ENCODE results near the gene SPON1.

DNA sequence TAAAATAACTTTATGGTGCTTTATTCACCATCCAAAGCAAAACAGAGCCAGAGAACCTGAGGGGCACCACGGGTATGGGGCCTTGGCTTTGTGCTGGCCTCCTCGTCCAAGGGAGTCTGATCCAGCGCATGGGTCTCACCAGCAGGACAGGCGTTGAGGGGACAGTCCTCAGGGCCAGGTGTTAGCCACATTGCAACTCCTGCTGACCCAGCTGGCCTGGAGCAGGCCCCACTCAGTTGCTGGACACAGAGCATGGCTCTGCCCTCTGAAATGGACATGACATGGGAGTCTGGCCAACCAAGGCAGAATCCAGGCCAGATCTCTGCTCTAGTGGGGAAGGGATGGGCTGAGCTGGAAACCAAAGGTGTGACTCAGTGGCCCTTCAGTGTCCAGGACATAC is 280.2 kb downstream of the SPON1 start:
- no peak for TF ChIP-seq POLR2AphosphoS5 (IDR thresholded peaks at IDR 0.05; ENCODE audit: low read depth, low read length)
- TF ChIP-seq GABPA (IDR thresholded peaks at IDR 0.05; ENCODE audit: borderline replicate concordance, insufficient read depth, low read length) = no peak
- no peak for TF ChIP-seq E2F6 (IDR thresholded peaks at IDR 0.05)
- TF ChIP-seq, protein P1, sequence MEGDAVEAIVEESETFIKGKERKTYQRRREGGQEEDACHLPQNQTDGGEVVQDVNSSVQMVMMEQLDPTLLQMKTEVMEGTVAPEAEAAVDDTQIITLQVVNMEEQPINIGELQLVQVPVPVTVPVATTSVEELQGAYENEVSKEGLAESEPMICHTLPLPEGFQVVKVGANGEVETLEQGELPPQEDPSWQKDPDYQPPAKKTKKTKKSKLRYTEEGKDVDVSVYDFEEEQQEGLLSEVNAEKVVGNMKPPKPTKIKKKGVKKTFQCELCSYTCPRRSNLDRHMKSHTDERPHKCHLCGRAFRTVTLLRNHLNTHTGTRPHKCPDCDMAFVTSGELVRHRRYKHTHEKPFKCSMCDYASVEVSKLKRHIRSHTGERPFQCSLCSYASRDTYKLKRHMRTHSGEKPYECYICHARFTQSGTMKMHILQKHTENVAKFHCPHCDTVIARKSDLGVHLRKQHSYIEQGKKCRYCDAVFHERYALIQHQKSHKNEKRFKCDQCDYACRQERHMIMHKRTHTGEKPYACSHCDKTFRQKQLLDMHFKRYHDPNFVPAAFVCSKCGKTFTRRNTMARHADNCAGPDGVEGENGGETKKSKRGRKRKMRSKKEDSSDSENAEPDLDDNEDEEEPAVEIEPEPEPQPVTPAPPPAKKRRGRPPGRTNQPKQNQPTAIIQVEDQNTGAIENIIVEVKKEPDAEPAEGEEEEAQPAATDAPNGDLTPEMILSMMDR (IDR thresholded peaks at IDR 0.05; ENCODE audit: control extremely low read depth in 1 of 3, insufficient read depth in 1 of 3, low read depth in 1 of 3, low read length in 3 of 3) = no peak
